Mesodermal cell (in vitro differentiated cells): ENCODE data around the gene C2CD4A.

ENCODE experiments used
- H3K27ac ChIP-seq: 2 replicates; pipeline ENCODE4 v1.7.0; 2013; ENCODE audit warnings: mild to moderate bottlenecking, low read depth, low read length, moderate library complexity; ENCODE audit not compliant: severe bottlenecking
- H3K36me3 ChIP-seq: 2 replicates; pipeline ENCODE4 v1.7.1; 2013; ENCODE audit warnings: mild to moderate bottlenecking, low read length, moderate library complexity; ENCODE audit not compliant: control insufficient read depth, insufficient read depth
- H3K4me1 ChIP-seq: one replicate; pipeline ENCODE4 v1.7.1; 2013; ENCODE audit warnings: mild to moderate bottlenecking, low read length; ENCODE audit not compliant: insufficient read depth, control insufficient read depth, poor library complexity, severe bottlenecking
- H3K4me3 ChIP-seq: 2 replicates; pipeline ENCODE4 v1.7.0; 2013; ENCODE audit warnings: low read length, control low read depth, mild to moderate bottlenecking; ENCODE audit not compliant: insufficient read depth, poor library complexity, severe bottlenecking; ENCODE audit errors: extremely low read depth
- H3K9me3 ChIP-seq: 2 replicates; pipeline ENCODE4 v1.7.1; 2013; ENCODE audit warnings: mild to moderate bottlenecking, low read length, moderate library complexity; ENCODE audit not compliant: control insufficient read depth
- WGBS, 2 experiments: methylation state at CpG; one replicate each; pipeline ENCODE4 v1.1.5; 2013; ENCODE audit warnings: missing lambda C conversion rate in 2 of 2; ENCODE audit not compliant: insufficient coverage in 2 of 2; 5-methylcytosine and 5-hydroxymethylcytosine counted together

The C2CD4A gene

DNA sequence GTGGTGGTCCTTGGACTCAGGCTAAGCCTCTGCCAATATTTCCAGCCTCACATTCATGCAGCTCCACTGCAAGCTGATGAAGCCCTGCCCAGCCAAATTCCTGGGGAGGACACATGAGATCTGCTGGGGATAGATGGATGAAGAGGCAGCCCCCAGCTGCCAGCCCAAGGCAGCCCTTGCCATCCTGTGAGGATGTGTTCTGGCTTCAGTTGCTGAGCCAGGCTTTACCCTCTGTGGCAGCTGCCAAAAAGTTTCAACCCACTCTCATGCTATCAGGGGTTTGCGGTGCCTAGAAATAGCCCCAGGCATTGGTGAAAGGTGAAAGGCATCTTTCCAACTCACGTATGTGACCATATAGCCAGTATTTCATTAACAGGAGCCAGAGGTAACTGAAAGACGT lies 37.6 kb downstream of the C2CD4A start:
- Histone ChIP-seq H3K9me3 (no peaks in the 10 kb centered on the region), H3K4me1 (peaks cover 6% of the 10 kb centered on the region), H3K4me3 (no peak overlapping the region), H3K27ac (no peak overlapping the region), H3K36me3 (no peaks in the 10 kb centered on the region)
- 81 to 100% methylated on average over 2 of the region's 3 CpGs for WGBS, 2 experiments

DNA sequence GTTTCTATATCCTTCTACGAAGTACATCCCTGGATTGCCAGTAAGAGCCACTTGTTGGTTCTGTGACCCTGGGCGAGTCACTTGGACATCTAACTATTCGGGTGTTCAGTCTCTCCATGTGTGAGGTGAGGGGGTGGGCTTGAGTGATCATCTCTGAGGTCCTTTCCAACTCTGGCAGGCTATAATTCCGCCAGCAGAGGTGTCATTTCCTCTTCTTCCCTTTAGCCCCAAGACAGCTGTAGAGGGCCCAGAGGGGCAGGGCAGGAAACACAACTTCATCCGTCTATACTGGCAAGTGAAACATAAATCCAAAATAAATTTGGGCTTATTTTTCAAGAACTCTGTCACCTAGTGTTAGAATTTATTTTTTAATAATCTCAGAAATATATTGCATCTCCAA lies 38.1 kb downstream of the C2CD4A start:
- WGBS, 2 experiments = 83 to 92% methylated on average over 2 to 4 of the region's 5 CpGs
- H3K9me3 ChIP-seq = no peaks in the 10 kb centered on the region
- no peak overlapping the region for H3K27ac ChIP-seq

DNA sequence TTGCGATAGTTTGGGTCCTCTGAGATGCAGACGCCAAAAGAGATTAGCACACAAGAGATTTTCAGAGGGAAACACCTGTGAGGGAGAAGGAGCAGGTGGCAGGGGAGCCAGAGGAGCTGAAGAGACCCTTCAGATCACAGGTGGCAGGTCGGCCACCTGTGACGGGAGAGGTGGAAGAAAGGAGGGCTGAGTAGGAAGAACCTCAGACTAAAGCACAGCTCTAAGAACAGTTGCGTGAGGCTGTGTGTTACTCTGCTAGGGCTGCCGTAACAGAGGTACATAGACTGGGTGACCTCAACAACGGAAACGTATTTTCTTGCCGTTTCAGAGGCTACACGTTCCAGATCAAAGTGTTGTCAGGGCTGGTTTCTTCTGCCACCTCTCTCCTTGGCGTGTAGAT lies 38.5 kb downstream of the C2CD4A start:
- H3K9me3 ChIP-seq = no peaks in the 10 kb centered on the region
- H3K4me3 ChIP-seq = no peak overlapping the region
- H3K27ac ChIP-seq = no peak overlapping the region
- peaks cover 6% of the 10 kb centered on the region for H3K4me1 ChIP-seq
- 93 to 94% methylated on average over 10 to 11 of the region's 11 CpGs for WGBS, 2 experiments
- no peaks in the 10 kb centered on the region for H3K36me3 ChIP-seq

More for the DNA sequence above, 38.1 kb downstream of the C2CD4A start:
- H3K4me1 ChIP-seq = peaks cover 6% of the 10 kb centered on the region
- H3K4me3 ChIP-seq = no peak overlapping the region
- H3K36me3 ChIP-seq = no peaks in the 10 kb centered on the region

DNA sequence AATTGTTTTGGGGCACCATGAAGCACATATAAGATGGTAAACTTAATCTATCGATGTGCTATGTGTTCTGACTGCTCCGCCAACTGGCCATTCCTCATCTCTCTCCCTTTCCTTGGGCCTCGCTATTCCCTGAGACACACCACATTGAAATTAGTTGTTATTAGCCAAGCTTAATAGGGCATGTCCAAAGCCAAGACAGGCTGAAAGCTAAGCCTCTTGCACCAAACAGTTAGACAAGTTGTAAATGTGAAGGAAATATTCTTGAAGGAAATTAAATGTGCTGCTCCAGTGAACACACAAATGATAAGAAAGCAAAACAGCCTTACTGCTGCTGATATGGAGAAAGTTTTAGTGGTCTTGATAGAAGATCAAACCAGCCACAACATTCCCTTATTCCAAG lies 39.3 kb downstream of the C2CD4A start:
- no peak overlapping the region for H3K27ac ChIP-seq
- no peak overlapping the region for H3K4me3 ChIP-seq
- no peaks in the 10 kb centered on the region for H3K36me3 ChIP-seq
- H3K4me1 ChIP-seq = peaks cover 6% of the 10 kb centered on the region
- no CpG with 5 or more reads among the region's 3 CpGs for WGBS, 2 experiments
- no peaks in the 10 kb centered on the region for H3K9me3 ChIP-seq

DNA sequence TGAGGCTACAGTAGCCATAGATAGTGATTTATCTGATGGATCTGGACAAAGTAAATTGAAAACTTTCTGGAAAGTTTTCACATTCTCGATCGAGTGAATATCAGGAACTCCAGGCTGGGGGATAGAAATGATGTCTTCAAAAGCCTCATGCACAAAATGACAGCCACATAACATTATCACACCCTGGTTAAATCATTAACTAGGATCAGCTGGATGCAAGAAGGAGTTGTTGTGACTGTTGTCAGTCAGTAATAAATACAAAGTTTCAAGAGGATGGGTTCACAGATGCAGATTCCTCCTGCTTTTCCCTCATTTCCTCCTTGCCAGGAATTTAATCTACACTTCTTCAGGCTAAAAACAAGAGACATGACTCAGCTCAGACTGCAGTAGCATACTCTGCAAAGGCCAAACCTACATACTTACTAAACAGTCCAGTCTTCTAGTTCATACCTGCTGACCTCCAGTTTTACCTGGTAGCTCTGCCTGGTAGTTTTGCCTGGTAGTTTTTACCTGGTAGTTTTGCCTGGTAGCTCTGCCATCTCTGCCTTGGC lies 40.9 kb downstream of the C2CD4A start:
- Histone ChIP-seq H3K4me3 (no peak overlapping the region), H3K27ac (peak overlapping the region; percentile 24), H3K36me3 (no peaks in the 10 kb centered on the region), H3K9me3 (no peaks in the 10 kb centered on the region), H3K4me1 (peaks cover 6% of the 10 kb centered on the region)
- no CpG with 5 or more reads among the region's 2 CpGs for WGBS, 2 experiments

DNA sequence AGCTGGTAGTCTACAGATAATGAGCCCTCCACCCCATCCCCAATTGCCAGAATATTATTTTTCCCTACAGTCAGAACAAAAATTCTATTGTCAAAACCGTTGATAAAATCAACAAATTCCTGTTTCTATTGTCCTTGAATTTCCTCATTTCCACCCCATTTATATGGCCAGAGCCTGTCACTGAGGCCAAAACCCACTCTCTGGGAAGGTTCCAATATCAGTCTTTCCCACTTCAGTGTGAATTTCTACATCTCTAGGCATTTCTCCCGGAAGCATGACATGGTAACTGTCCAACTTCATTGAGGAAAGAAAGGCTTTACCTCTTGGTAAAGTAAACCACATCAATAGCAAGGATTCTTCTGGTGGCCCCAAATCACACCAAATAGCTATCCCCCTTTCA lies 41.6 kb downstream of the C2CD4A start:
- Histone ChIP-seq H3K4me1 (peaks cover 6% of the 10 kb centered on the region), H3K27ac (no peak overlapping the region), H3K9me3 (no peaks in the 10 kb centered on the region), H3K36me3 (no peaks in the 10 kb centered on the region), H3K4me3 (no peak overlapping the region)
- 78 to 100% methylated on average over 2 of the region's 2 CpGs for WGBS, 2 experiments

DNA sequence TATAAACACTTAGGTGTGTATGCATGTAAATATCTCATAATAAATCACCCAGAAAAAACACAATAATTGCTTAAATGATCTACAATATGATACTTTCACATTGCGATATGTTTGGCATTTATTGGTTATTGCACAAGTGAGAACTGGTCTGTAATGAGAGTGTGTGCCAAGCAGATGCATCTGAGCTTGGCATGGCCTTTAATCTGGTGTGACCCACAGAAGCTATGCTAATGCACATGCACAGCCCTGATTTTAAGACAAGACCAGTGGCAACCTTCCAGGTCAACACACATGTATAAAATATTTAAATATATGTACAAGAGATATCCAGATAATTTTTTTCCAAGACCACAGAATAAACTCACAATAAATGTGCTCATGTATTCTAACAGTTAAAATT lies 42.7 kb downstream of the C2CD4A start:
- WGBS, 2 experiments = no CpG with 5 or more reads among the region's 1 CpG
- H3K4me1 ChIP-seq = peaks cover 6% of the 10 kb centered on the region
- H3K27ac ChIP-seq = no peak overlapping the region
- H3K4me3 ChIP-seq = no peak overlapping the region
- H3K36me3 ChIP-seq = no peaks in the 10 kb centered on the region
- H3K9me3 ChIP-seq = no peaks in the 10 kb centered on the region

DNA sequence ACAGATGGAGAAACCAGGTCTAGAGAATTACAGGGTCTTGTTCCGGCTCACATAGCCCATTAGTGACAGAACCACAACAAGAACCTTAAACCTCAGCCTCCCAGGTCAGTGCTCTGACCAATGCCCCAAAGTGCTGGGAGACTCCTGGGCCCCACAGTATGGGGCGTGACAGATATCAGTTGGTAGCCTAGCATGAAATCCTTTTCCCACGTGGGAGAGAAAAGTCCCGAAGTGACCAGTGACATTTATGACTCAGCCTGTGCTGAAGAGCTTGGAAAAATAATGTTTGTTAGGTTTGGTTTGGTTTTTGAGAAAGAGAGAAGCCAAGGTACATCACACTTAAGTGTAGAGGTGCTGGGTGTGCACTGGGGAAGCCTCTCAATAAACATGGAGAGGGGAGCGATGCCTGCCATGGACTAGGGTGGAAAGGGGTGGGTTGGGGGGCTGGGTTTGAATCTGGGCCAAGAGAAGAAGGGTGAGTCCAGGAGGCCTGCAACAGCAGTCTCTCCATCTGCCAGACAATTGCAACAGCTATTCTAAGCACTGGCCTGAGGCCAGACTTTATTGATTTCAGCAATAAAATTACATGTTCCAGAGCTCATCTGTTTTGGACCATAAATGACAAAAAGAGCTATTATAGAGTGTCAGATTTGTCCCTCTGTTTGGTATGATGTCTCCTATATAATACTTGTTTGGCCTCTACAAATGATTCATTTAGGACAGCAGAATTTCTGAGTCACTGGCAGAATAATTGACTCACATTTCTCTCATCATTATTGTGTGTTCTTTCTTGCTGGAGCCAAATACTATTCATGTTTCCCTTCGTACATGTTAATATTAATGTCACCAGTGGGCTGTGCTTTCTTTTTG lies 43.4 kb downstream of the C2CD4A start:
- H3K27ac ChIP-seq = no peak overlapping the region
- whole genome bisulfite sequencing, 2 experiments = 73 to 85% methylated on average over 5 of the region's 6 CpGs
- H3K4me1 ChIP-seq = peaks cover 6% of the 10 kb centered on the region

DNA sequence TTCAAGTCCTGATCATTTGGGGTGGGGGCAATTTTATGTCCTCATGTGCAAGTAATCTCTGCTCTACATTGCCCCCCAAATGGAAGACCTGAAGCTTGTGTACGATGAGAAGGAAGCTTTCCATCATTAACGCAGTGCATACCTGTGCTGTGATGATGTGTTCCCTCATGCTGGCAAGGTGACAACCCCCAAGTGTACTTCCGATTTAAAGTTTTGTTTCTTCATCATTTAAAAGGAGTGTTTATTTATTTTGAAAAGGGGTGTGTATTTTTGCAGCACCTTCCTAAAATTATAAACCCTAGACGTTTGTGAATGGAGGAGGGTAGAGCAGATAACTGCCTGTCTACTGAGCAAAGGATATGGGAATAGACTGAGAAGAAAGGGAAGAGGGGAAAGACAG lies 45.3 kb downstream of the C2CD4A start:
- Histone ChIP-seq H3K4me3 (no peak overlapping the region), H3K9me3 (no peaks in the 10 kb centered on the region), H3K36me3 (no peaks in the 10 kb centered on the region), H3K27ac (no peak overlapping the region), H3K4me1 (peaks cover 6% of the 10 kb centered on the region)
- 83 to 96% methylated on average over 3 to 4 of the region's 4 CpGs for WGBS, 2 experiments

More for the DNA sequence above, 43.4 kb downstream of the C2CD4A start:
- H3K9me3 ChIP-seq = no peaks in the 10 kb centered on the region
- H3K4me3 ChIP-seq = no peak overlapping the region
- H3K36me3 ChIP-seq = no peaks in the 10 kb centered on the region

DNA sequence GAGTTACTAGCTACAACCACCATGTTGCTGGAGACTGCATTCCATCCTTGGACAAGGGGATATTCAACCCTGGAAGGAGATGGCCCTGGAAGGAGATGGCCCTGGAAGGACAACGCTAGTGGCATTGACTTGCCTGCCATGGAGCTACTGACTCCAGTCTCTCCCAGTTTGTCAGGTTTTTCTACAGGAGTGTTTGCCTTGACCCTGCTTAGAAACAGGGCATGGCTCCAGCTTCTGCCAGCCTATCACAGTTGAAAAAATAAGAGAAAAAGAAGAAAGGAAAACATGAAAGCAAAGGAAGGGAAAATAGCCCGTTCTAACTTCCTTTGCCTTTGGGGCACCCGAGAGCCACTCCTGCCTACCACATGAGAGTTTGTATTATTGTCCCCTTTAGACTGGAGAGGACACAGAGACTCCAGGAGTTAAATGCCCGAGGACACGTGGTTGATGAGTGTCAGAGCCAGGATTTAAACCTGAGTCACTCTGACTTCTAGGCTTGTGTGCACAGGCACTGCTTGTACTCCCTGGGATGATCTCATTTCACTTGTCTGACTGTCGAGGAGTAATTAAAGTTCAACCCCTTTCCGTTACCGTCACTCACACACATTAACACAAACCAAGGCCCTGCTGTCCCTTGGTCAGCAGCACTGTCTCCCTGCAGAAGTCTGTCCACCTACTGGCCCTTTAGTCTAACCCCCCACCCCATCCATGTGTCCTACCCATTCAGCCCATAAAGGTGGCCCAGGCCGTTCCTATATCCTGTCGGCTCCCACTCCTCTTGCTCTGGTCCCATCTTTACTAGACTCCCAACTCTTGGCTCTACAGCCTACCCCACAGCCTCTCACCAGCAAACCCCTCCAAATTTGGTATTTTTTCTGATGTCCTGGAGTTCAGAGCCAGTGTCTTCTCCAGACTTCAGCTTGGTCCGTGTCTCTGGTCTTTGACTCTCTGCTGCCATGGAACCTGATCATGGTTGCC lies 46.1 kb downstream of the C2CD4A start:
- H3K4me3 ChIP-seq = no peak overlapping the region
- H3K36me3 ChIP-seq = no peaks in the 10 kb centered on the region
- no peaks in the 10 kb centered on the region for H3K9me3 ChIP-seq
- H3K27ac ChIP-seq = peak overlapping the region; percentile 17
- H3K4me1 ChIP-seq = peaks cover 4% of the 10 kb centered on the region
- 90 to 91% methylated on average over 9 to 11 of the region's 11 CpGs for WGBS, 2 experiments
